Measurements from ENCODE around the gene PON2. TPM values are rescaled to one million over a fixed set of nuclear protein-coding genes. Genes with fewer than 3 reads are reported as not detected.

Gene PON2
- total and polyA plus RNA-seq, 2 experiments from 2014 or later: 39.4 to 42.4 TPM

- no peaks in the 10 kb centered on the region for H3K27me3 ChIP-seq (ENCODE audit: insufficient read depth)
- no peaks in the 10 kb centered on the region for H3K4me1 ChIP-seq (ENCODE audit: insufficient read depth)
- H3K79me2 ChIP-seq (replicated peaks; ENCODE audit: insufficient read depth): no peaks in the 10 kb centered on the region
- H4K20me1 ChIP-seq (replicated peaks; ENCODE audit: insufficient read depth): no peaks in the 10 kb centered on the region
- Mint-ChIP-seq H3K27me3 (ENCODE audit: insufficient read depth, low read depth, poor library complexity) (no peaks in the 10 kb centered on the region), H3K4me1 (no peaks in the 10 kb centered on the region), H3K9me3 (no peaks in the 10 kb centered on the region), H3K27ac (no peak overlapping the region), H3K4me3 (no peak overlapping the region), H3K36me3 (ENCODE audit: low read depth) (no peaks in the 10 kb centered on the region)
- no peaks in the 10 kb centered on the region for H3F3A ChIP-seq (replicated peaks; ENCODE audit: low read depth)
- H3K27ac ChIP-seq (ENCODE audit: low read depth): no peak overlapping the region
- no peak overlapping the region for H2AFZ ChIP-seq
- TF ChIP-seq CREB1 (CRISPR knock-in tag; IDR thresholded peaks at IDR 0.05; ENCODE audit: low read depth) (no peak), ZNF114 (CRISPR knock-in tag; IDR thresholded peaks at IDR 0.05) (no peak), NANOG (IDR thresholded peaks at IDR 0.05; ENCODE audit: borderline replicate concordance) (no peak), EZH2 (IDR thresholded peaks at IDR 0.05; ENCODE audit: low read depth, unreplicated experiment) (no peak), POLR2AphosphoS5 (IDR thresholded peaks at IDR 0.05; ENCODE audit: low read depth) (no peak), ZNF462 (CRISPR knock-in tag; IDR thresholded peaks at IDR 0.05) (no peak), REST (IDR thresholded peaks at IDR 0.05; ENCODE audit: unreplicated experiment) (no peak), ETS1 (IDR thresholded peaks at IDR 0.05) (no peak), JUNB (IDR thresholded peaks at IDR 0.05; ENCODE audit: unreplicated experiment) (no peak), EZH2phosphoT487 (IDR thresholded peaks at IDR 0.05; ENCODE audit: unreplicated experiment) (no peak), STAT1 (IDR thresholded peaks at IDR 0.05; ENCODE audit: unreplicated experiment) (no peak), ZNF331 (CRISPR knock-in tag; IDR thresholded peaks at IDR 0.05; ENCODE audit: low read depth) (no peak), CTCF (conservative IDR thresholded peaks at IDR 0.05; ENCODE audit: low read depth in 2 of 2) (no peak)
- H3K9me2 ChIP-seq (ENCODE audit: insufficient read depth): peaks cover 4% of the 10 kb centered on the region; the same call in 1 of the 2 replicates
- no peak overlapping the region for H3K4me2 ChIP-seq
- H3K4me3 ChIP-seq: no peak overlapping the region
- ATAC-seq (no peak), DNase-seq (ENCODE audit: low spot score) (no peak)
- no peaks in the 10 kb centered on the region for H3K36me3 ChIP-seq (ENCODE audit: insufficient read depth)
Observed at GRCh38 chr7:95441042-95441823, 6.4 kb upstream of the PON2 start.
